Renal cortex interstitium (tissue), 11 donors: ENCODE measurements around the gene RXRA. TPM values are rescaled to one million over a fixed set of nuclear protein-coding genes. Genes with fewer than 3 reads are reported as not detected.

Experiments used
- DNase-seq, 11 donors: peaks; one replicate each; pipeline ENCODE4 v3.0.0-alpha.2; 2013; ENCODE audit warnings: low read depth in 9 of 11, low spot score in 4 of 11; ENCODE audit errors: extremely low read depth in 1 of 11
- polyA plus RNA-seq, 3 donors: library from polyadenylated mRNA; unstranded; fragments of 120-200 nt; gene quantifications; one replicate each; pipeline ENCODE4 v1.2.1, GENCODE V29; 2013; ENCODE audit not compliant: insufficient read length in 3 of 3

Gene RXRA
- polyA plus RNA-seq, 3 donors: 33.5 to 51.7 (median 44.8) TPM

DNA sequence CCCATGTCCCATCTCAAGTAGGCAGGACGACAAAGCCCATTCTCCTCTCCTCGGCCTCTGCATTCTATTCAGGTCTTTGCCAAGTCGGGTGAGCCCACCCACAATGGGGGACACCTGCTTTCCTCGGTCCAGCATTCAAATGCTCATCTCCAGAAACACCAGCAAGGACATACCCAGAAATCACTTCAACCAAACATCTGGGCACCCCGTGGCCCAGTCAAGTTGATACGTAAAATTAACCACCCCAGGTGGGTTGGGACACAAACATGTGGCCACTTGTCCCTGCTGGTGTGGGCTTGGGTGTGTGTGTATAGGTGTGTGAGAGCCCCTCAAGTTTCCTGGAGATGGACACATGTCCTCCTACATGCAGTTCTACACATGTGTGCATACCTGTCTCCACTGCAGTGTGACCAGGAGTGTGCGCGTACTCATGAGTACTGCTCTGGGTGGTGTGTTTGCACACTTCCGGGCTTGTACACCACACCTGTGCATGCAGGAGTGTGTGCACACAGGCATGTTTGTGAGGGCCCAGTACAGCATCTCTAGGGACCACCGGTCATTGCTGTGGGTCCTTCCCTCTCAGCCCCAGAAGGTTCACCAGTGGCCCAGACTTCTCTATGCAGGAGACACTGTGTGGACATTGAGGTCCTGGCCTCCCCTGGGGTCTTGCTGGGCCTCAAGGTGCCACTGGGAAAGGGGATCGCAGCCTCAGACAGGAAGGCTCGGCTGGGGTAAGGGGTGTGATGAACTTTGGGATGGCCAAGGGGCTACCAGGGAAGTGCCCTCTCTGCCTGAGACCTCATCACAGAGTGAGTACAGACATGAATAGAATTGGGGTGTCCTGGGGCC lies 35.4 kb upstream of the RXRA start:
- no peak for DNase-seq

DNA sequence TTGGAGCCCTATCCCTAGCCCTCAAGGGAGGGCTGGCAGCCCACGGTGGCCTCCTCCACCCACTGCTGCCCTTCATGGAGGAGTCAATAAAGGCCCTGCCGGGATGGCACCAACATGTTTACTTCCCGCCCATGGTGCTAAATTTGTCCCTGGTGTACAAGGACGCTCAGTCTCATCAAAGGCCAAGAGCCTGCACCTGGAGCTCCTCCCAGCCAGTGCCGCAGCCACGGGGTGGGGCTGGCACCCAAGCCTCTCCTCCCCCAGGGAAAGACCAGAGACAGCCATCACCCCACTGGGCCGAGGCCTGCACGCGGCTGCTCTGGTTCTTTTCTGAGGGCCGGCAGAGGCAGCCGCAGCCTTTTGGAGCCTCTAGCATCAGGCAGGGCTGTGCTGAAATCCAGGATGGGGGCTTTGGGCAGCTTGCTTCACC lies 34.8 kb upstream of the RXRA start:
- DNase-seq: no peak

DNA sequence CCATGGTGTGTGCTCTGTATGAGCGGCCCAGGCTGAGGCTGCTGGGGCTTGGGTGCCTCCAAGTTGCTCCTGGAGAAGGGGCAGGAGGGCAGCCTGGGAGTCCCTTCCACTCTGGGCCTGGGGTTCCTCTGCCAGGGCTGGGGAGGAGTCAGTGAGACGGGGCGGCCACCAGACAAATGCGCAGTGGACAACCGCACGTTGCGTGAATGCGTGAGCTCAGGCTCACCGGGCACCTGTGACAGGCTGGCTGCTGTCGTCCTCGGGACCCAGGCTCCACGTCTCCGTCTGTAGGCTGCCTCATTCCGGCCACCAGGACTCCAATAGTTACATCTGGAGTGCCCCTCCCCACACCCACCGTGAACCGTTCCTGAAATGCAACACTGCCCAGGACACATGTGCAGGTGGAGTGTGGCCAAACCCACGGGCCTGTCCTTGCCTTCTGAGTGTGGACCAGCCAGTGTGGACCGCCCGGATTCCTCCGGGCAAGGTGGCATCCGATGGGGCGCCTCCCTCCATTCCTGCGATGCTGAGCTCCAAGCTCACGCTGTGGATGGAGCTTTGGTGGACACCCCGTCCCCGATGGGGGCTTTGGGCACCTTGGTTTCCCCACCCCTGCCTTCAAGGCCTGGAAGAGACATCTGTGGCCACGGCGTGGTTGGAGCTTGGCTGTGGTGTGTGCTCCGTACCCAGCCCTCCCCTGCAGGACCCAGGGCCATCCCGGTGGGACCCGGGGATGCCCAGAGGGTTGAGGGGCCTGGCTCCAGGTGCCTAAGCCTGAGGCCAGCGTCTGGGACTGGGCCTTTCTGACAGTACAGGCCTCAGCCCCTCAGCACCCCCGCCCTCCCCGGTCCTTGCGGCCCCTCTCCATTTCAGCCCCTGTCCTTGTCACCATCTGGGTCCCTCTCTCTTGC lies 34.0 kb upstream of the RXRA start:
- no peak for DNase-seq

DNA sequence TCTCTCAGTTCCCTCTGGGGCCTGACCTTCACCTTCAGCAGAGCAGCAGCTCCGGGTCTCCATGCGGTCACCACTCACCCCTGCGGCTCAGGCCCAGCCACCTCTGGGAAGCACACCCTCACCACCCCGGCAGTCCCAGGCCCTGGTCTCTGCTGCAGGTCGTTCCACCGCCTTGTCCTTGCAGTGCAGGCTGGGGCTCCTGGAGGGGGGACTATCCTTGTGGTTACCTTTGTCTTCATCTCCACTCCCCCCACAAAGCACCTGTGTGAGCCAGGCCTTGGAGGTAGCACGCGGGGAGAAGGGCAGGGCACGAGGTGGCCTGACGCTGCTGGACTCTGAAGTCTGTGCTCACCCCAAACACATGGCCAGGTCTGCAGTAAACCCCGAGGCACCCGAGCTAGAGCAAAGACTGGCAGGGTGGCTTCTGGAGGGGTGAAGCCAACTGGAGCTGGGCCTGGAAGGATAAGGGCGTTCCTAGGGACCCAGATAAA lies 33.2 kb upstream of the RXRA start:
- DNase-seq: no peak

DNA sequence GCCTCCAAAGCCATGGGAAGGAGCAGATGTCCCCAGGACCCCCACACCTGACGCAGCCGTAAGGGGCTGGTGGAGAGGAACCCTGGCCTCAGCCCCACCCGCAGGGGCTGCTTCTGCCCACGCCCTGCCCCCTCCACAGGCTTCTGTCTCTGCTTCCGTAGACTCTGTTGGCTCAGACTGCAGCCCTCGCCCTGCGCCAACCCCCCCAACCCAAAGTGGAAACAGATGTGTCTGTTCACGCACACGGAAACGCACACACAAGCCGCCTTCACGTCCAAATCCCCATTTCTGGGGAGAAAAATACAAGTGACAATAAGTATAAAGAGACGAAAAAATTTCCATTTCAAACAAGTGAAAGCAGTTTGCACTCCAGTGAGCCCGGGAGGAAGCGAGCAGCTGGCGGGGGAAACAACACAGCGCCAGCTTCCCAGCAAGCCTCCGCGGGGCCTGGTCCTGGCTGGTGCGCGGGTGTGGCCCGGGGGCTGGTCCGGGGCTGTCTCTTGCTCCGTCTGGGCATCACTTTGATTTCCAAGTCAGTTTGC lies 32.6 kb upstream of the RXRA start:
- DNase-seq: no peak

DNA sequence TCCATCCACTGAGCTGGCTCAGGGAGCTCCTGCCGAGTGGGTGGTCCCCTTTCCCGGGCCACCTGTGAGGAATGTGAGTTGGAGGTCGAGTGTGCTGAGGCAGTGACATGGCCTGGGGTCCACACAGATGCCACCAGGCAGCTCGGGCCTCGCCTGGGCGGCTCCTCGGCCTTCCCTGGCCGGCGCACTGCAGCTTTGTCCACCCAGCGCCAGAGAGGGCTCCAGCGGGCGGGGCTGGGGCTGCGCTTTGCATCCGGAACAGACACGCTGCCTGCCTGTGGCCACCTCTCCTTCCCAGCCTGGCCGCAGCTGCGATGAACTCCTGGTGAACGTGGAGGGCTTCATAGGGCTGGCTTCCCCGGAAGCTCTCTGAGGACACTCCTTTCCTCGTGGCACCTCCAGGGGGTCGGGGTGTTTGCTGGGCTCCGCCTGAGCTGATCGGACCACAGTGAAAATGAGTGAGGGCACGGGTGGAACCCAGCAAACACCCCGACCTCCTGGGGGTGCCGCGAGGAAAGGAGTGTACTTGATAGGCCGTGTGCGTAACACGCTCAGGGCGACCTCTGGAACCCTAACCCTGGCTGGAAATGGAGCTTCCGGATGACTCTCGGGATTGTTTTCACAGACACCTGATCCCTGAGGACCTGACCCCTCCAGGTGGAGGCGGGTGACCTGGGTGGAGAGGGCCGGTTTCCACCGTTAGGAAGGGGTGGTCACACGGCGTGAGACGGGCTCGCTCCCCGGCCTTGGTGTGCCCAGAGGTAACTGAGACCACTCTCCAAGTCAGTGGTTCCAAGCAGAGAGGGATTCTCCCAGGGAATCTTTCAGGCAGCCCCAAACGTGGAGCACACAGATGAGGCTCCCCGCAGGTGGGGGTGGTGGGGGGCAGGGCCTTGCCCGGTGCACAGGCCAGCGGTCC lies 31.8 kb upstream of the RXRA start:
- DNase-seq: no peak

DNA sequence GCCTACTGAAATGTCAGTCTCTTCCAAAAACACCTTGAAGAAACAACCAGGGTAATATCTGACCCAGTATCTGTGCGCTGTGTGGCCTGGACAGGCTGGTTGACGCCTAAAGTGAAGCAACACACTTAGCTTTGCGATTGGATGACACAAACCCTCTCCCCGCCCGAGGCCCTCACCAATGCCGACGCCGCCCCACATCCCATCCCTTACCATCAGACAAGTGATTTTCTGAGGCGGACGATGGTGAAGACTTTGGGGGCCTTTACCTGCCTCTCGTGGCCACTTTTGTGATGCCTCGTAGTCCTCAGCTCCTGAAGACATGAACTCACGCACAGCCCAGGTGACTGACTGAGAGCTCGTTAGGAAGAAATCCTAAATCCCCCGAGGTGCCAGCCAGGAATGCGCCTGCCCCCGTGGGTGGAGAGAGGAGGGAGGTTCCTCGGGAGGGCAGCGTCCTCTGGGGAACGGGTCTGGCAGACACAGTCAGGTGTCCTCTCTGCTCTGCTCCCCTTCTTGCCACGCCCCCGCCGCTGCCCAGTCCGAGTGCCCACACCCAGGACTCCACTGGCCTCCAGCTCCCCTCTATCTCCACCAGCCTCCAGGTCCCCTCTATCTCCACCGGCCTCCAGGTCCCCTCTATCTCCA lies 31.0 kb upstream of the RXRA start:
- no peak for DNase-seq

DNA sequence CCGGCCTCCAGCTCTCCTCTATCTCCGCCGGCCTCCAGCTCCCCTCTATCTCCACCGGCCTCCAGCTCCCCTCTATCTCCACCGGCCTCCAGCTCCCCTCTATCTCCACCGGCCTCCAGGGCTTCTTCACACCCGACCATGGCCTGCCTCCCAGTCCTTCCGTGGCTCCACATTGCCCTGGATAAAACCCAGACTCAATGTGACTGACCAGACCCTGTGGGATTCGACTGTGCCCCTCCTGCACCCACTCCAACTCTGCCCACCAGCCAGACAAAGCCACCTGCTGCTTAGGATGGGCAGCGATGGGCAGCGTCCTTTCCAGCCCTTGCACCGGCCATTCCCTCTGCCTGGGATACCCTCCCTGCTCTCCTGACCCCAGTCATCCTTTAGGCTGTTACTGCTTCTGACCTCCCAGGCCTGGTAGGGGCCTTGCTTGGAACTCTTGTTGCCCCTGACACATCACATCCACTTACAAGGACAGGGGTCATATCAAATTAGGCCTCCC lies 30.5 kb upstream of the RXRA start:
- DNase-seq: no peak

DNA sequence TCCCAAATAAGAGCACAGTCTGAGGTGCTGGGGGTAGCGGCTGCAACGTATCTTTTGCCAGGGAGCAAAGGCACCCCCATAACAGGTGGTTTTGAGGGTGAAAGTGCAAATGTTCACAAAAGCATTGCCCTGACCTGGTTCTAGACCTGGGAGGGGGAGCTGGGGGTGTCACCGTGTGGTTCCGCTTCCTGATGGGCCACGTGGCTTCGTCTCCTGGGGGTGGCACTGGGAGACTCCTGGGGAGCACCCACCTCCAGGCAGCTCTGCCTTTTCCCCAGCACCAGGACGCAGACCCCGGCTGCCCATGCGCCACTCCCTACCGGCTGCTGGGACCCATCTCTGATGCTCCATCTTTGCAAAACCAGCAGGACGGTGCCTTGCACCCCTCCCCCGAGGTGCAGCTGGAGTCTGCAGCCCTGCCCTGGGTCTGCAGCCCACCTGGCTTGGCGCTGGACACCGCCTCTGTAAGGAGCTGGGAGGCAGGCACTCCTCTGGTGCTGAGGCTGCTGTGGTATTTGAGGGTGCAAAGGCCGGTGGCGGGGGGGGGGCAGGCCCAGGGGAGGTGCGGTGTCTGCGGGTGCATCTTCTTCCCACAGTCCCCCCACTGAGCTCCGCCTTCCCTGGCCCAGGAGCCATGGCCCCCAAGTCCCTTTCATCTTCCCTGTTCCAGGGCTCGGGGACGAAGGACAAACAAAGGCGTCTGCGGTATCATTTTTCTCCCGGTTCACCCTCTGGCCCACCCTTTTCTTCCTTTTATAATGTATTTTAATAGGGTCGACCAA lies 29.8 kb upstream of the RXRA start:
- DNase-seq: no peak

DNA sequence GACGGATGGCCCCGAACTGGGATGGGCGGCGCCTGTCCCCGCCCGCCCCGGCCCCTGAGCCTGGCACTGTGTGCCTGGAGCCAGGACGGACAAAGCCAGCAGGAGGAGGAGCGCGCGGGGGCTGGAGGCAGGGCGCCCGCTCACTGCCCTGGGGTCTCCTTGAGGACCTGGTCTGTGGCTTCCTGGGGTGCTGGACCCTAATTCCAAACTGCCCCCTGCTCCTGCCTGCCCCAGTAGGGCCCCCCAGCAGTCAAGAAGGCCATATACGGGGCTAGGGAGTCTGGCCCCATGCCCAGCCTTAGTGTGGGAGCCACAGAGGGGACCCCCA lies 29.2 kb upstream of the RXRA start:
- no peak for DNase-seq

DNA sequence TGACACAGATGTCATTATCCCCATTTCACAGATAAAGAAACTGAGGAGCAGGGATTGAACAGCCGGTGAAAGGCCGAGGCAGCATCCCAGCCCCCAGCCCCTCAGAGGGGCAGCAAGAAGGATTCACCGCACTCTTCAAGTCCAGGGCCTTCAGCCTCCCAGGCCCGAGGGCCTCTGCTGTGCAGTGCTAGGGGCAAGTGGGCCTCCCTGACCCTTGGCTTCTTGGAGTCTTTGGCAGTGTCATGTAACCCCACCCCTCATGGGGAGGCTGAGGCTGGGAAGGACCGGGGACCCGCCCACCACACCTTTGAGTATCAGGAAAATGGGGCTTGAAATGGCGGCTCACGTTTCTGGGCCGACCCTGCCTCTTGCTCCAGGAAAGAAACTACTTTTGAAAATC lies 28.7 kb upstream of the RXRA start:
- DNase-seq: no peak

DNA sequence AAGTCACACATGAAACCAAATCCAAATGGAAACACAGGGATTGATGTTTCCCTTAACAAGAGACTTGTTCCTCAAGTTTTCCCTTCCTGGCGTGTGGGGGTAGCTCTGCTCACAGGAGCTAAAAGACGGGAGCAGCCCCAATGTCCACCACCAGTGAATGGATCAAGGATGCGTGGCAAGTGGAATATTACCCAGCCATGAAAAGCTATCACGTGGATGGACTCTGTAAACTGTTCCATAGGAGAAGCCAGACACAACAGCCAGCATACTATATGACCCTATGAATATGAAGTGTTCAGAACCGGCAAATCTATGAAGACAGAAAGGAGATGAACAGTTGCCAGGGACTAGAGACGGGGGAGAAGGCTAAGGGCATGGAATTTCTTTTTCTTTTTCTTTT lies 28.3 kb upstream of the RXRA start:
- DNase-seq: no peak

DNA sequence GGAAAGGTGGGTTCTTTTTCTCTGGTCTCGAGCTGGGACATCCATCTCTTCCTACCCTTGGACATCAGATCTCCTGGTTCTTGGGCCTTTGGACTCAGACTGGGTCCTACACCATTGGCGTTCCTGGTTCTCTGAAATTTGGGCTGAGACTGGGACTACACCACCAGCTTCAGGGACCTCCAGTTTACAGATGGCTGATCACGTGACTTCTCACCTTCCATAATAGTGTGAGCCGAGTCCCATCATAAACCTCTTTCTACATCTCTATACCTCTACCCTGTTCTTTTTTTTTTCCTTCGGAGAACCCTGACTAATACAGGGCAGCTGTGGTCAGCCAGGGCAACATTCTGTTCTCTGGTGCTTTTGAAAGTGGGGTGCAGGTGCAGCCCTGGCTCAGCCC lies 27.2 kb upstream of the RXRA start:
- no peak for DNase-seq

DNA sequence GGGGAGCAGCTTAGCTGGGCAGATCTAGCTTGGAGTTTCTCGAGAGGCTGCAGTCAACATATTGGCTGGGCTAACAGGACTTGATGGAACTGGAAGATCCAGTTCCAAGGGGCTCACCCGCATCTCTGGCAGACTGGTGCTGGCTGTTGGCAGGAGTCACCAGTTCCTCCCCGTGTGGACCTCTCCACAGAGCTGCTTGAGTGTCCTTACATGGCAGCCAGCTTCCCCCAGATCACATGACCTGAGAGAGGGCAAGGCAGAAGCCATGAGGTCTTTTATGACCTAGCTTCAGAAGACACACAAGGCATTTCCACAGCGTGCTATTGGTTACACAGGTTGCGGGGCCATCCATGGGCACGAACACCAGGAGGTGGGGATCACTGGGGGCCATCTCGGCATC lies 26.4 kb upstream of the RXRA start:
- no peak for DNase-seq

DNA sequence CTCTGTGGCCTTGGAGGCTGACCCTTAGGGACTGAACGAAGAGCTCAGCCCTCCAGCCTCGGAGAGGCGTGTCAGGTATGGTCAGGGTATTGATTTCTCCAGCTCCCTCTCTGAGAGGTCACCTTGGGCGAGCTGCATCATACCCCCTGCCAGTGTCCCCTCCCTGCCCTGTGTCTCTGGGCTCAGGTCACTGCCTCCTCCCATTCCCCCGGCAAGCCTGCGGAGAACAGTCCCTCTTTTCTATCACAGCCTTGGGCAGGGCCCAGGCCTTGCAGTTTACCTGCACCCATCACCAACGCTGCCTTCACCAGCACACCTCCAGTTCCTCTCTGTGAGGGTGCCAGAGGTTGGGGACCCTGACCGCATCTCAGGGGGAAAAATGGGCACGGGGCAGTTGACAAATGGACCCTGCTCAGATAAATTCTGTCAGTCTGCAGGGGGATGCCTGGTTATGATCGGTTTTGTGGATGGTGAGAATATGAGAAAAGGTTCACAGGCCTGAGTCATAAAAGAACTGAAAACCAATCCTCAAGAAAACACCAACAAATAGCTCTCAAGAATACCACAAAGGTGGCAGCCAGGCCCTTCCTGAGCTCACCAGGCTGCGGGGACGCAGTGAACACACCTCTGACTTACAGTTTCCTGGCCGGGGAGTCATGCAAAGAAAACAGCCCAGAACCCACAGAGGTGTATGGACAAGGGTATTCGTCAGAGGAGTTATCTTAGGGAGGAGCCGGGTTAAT lies 24.7 kb upstream of the RXRA start:
- no peak for DNase-seq

DNA sequence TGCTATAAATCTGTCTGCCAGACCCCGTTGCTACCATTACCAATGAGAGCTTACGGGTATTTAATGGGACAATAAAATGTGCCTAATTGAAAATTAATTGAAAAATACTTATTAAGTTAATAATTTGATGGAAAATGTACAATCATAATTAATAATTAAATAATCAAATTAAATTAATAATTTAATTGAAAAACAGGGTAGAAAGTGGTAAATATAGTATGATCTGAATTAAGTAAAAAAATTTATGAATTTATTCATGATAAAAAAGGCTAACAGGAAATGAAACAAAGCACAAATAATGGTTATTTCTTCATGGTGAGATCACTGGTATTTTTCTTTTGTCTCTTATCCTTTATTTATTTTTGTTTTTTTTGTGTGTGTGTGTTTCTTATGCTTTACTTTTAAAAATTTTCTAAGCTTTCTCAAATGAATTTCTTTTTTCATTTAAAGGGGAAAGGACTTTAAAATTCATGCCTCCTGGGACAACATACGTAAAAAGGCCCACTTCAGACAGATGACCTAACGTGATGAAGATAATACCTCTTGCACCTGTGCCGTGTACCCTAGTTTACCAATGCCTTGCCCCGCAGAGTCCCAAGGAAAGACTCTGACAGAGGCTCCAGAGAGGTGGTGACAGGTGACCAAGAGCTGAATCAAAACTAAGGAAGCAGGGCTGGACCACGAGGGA lies 24.0 kb upstream of the RXRA start:
- DNase-seq: no peak
